GM21825 (cell line): Measurements from ENCODE around the gene RBM24.
"Not testable (repeated sequence)": the region's sequence is repeated elsewhere in the genome, so short reads cannot be mapped to it uniquely, and the experiment has no call there.

Experiments used
- ATAC-seq: cut with Tn5 transposase; IDR thresholded peaks from one replicate; pipeline ENCODE4 v1.9.1; 2021; ENCODE audit warnings: mild to moderate bottlenecking, moderate library complexity; ENCODE audit not compliant: unreplicated experiment

RBM24 gene

GRCh38 chr6:17289630-17290061 is 8.5 kb downstream of the RBM24 start:
- ATAC-seq: no peak

- ATAC-seq: no peak
These were observed 10.6 kb downstream of the RBM24 start for GRCh38 chr6:17291778-17292177.

- ATAC-seq: no peak
These were observed 11.5 kb downstream of the RBM24 start for GRCh38 chr6:17292600-17293133.

GRCh38 chr6:17293395-17293794 is 12.2 kb downstream of the RBM24 start:
- no peak for ATAC-seq

- ATAC-seq: no peak
These were observed 16.3 kb downstream of the RBM24 start for GRCh38 chr6:17297271-17298080.

- ATAC-seq: no peak
These were observed 17.1 kb downstream of the RBM24 start for GRCh38 chr6:17298257-17298656.

GRCh38 chr6:17299222-17299621 is 18.1 kb downstream of the RBM24 start:
- no peak for ATAC-seq

GRCh38 chr6:17299750-17300149 is 18.6 kb downstream of the RBM24 start:
- no peak for ATAC-seq

- no peak for ATAC-seq
These were observed 19.5 kb downstream of the RBM24 start for GRCh38 chr6:17300637-17301036.

- no peak for ATAC-seq
These were observed 22.3 kb downstream of the RBM24 start for GRCh38 chr6:17303444-17303843.

- ATAC-seq: no peak
These were observed 24.2 kb downstream of the RBM24 start for GRCh38 chr6:17305219-17306001.

GRCh38 chr6:17311595-17312311 is 30.6 kb downstream of the RBM24 start:
- no peak for ATAC-seq

GRCh38 chr6:17313238-17313637 is 32.1 kb downstream of the RBM24 start:
- not testable (repeated sequence) for ATAC-seq

GRCh38 chr6:17313971-17314370 is 32.8 kb downstream of the RBM24 start:
- ATAC-seq: no peak

- no peak for ATAC-seq
These were observed 34.1 kb downstream of the RBM24 start for GRCh38 chr6:17315262-17315661.

GRCh38 chr6:17318435-17319165 is 37.4 kb downstream of the RBM24 start:
- ATAC-seq: no peak

- not testable (repeated sequence) for ATAC-seq
These were observed 39.1 kb downstream of the RBM24 start for GRCh38 chr6:17320266-17320665.

GRCh38 chr6:17331238-17331637 is 50.1 kb downstream of the RBM24 start:
- no peak for ATAC-seq

GRCh38 chr6:17334265-17334664 is 53.1 kb downstream of the RBM24 start:
- ATAC-seq: no peak

- no peak for ATAC-seq
These were observed 55.3 kb downstream of the RBM24 start for GRCh38 chr6:17336425-17336824.

GRCh38 chr6:17339308-17339670 is 58.1 kb downstream of the RBM24 start:
- ATAC-seq: no peak
